GM18873 (cell line): ENCODE measurements around the gene CFAP65.

Experiments used
- ATAC-seq: cut with Tn5 transposase; IDR thresholded peaks from one replicate; pipeline ENCODE4 v1.9.1; 2021; ENCODE audit warnings: mild to moderate bottlenecking, moderate library complexity, moderate number of reproducible peaks; ENCODE audit not compliant: unreplicated experiment, low FRiP score

The CFAP65 gene

DNA sequence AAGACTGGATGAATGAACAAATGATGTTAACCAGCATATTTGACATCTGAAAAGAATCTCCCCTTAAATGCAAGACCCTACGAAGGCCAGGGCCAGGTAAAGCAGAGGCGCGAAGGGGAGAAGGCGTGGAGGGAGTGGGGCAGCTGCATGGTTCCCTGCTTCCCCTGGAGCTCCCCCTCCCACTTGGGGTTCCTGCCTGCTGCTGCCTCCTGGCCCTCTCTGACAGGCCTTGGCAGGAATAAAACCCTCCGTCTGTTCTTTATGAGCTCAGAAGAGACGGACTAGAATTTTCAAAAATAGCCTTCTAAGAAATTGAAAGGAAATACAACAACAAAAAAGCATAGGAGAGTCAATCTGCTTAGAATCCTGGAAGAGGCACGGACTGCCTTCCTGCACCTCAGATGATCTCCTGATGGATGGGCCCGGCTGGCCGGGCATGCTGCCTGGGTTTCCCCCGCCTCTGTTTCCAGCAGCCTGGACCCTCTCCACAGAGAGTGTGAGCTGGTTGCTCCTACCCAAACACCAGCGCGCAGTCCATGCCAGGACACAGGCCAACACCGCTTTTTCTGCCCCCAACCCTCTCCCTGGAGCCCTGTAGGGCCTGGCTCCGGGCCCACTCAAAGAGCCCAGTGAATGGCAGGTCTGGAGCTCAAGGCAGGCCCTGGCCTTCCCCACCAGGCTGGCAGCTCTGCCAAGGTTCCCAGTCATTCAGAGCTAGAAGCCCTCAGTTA, 23.9 kb downstream of the CFAP65 start:
- no peak for ATAC-seq

DNA sequence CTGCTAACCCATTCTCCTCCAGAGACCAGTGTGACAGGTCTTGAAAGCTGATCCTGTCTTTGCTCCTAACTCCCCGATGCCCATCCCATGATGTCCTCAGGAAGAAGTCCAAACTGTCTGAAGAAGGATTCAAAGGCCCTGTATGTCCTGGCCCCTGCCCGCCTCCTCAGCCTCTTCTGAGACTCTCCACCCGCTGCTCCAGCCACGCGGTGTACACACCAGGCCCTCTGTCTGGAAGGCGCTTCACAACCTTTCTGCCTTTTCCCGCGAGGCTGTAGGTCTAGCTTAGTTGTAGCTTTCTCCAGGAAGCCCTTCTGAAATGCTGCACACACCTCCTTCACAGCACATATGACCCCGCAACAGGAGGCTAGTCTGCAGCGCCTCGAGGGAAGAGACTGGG, 24.6 kb downstream of the CFAP65 start:
- ATAC-seq, result no peak

DNA sequence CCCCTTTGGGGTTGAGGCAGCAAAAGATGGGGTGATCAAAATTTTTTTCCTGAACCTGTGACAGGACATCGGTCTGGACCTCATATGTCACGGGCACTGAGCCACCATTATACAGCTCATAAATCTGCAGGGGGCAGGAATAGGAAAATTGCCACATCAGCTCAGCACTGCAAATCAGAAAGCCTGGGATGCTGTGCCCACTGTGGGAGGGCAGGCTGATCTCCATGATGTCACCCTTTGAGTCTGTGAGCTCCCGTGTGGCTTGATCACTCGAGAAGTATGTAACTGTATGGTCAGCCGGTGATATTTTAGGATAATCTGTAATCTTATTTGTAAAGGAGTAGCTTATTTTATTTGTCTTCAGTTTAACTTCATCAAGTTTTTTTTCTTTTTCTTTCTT, 30.4 kb downstream of the CFAP65 start:
- no peak for ATAC-seq

DNA sequence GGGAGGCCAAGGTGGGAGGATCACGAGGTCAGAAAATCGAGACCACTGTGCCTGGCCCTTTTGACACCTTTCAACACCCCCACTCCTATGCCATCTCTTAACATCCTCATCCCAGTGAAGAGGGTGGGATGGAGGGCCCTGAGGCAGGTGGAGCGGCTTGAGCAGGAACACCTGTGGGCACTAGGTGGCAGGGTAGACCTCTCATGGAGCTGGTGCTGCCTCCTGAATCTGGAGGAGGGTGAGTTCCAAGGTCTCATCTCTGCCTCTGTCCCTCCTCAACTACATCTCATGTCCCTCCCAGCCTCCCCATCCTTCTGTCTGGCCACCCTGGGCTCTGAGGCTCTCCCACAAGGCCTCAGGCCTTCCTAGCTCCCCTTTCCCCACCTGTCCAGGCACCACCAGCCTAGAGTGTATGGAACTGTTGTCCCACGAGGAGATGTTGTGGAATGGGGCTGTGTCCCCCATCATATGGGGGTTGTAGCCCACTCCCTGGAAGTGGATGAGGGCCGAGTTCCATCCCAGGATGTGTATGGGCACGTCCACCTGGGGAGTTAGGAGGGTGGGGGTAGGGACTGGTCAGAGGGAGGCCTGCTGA, 31.1 kb downstream of the CFAP65 start:
- no peak for ATAC-seq

DNA sequence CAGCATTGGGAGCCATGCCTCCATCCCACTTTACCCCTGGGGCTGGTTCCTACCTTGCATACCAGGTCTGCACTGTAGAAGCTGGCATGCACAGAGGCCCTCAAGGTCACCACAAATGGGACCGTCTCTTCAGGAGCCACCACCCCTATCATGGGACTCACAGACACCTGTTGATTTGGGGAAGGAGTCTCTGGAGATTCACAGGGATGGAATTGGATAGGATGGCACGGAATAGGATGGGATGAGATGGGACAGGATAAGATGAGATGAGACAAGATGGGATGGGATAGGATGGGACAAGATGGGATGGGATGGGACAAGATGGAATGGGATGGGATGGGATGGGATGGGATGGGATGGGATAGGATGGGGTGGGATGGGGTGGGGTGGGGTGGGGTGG, 32.0 kb downstream of the CFAP65 start:
- no peak for ATAC-seq

DNA sequence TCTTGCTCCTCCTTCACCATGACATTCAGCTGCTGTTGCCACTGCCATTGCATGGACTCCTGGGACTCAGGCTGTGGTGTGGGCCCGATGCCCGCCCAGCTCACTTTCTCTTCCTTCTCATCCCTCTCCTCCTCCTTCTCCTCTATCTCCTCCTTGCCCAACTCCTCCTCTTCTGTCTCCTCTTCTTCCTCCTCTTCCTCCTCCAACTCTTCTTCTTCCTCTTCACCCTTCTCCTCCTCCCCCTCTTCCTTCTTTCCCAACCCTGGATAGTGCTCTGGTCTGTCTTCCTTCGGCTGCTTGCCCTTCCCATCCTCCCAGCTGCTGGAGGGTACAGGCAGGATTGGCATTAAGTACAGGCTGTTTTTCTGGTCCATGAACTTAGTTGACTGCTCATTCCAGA, 37.3 kb downstream of the CFAP65 start:
- ATAC-seq, result no peak

DNA sequence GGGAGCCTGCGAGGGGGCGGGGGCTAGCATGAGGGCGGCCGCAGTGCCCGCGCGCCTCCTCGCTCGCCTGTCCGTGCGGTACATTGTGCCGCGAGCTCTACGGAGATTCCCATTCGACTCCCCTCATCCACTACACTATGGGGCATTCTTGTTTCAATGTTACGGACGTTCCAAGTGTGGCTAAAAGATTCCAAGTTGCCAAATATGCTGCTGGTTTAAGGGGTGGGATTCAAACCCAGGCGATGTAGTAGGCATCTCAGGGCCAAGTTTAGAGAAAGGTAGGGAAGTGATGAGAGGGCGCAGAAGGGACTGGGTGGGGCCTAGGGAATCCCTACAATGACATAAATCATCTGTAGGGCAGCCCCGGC, 38.1 kb downstream of the CFAP65 start:
- ATAC-seq, result no peak

DNA sequence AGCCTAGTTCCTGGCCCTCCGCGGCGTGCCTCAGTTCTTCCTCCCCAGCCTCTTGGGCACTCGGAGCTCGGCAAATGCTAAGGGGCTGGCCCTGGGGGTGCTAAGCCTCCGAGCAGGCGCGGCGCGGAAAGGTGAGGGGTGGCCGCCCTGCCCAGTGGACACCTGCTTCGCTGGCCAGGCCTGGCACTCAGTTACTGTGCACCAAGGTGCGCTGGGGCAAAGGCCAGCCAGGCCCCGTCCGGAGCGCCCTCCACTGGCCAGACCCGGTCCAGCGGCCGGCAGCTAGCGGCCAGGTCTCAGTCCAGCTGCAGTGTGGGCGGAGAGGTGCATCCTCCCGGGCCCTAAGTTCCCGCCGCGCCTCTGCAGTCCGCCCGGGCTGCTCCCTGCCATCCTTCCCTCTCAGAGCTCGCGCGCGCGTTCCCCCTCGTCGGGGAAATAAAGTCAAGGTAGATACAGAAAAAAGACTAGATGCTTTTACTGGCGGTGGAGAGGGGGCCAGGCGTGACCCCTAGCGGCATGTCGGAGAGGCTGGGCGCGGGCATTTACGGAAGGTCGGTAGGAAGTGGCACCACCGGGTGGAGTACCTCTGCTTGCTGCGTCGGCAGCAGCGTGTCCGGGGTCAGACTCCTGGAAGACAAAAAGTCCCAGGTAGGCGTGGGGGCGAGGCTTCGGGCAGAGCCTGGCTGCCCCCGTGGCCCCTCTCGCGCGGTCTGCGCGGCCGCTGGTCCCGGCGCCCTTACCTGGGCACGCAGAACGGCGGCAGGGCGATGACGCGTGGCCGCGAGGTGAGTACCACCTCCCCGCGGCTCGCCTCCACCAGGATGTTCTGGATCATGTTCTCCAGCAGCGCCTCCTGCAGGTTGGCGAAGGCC, 38.7 kb downstream of the CFAP65 start:
- ATAC-seq, result no peak

DNA sequence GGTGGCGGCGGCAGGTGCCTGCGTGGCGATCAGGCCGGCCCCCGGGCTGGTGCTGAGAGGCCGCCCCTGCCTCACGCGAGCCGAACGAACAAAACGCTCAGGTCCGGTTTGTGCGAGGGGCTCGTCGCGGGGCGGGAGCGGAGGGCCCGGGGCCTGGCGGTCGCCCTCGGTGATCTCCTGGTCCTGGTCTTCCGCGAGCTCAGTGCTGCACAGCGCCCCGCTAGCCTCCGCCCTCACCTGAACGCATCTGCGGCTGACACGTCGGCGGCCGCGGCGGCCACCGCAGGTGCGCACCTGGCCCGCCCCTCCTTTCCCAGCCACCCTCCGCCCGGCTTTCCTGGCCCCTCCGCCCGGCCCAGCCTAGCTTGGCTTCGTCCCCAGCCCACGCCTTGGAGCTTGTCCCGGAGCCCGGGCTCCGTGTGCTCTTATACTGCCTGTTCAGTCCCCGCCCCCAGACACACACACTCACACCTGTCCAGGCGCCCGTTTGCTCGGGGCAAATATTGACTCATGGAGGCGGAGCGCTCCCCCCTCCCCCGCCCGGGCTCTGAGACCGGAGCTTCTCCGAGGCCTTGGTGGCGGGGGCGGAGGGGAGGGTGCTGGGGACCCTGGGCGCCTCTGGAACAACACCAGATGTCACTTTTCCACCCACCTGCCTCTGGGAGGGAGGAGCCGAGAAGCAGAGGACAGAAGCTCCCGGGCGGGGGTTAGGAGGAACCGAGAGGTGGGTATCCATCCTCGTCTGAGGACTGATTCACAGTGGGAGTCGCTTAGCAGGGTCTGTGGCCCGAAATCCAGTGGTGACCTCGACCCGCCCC, 39.5 kb downstream of the CFAP65 start:
- ATAC-seq, result no peak

DNA sequence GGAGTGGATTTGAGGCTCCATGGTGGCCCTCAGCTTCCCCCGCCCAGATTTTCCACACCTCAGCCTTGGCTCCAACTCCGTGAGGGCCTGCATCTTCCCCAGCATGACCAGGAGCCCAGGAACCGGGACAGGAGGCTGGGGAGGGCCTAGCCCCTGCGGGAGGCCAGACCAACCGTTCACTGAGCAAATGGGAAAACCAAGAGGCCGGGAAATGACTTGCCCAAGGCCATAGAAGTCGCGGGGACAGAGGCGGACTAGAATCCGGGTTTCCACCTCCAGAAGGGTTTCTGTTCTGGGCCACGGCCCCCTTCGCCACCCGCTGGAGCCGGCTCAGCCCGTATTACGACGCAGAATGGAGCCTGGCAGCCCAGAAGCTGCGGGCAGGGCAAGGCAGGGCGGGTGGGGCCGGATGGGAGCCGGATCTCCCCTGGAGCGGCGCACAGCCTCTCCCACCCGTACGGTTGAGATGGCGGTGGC, 40.2 kb downstream of the CFAP65 start:
- no peak for ATAC-seq

DNA sequence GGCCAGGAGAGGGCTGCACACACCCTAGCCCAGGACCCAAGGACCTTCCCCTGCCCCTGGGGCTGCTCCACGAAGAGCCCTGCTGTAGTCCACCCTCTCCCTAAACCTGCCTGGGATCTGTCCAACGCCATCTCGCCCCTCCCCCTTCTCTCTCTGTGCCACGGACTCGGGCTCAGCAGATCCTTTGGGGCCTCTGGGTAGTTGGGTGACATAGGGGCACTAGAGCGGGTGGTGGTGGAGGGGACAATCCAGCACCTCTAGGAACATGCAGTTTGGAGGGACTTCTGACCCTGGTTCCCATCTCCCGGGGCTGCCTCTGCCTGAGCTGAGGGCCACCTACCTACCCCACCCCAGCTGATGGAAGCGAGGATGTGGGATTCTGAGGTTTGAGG, 40.8 kb downstream of the CFAP65 start:
- no peak for ATAC-seq

DNA sequence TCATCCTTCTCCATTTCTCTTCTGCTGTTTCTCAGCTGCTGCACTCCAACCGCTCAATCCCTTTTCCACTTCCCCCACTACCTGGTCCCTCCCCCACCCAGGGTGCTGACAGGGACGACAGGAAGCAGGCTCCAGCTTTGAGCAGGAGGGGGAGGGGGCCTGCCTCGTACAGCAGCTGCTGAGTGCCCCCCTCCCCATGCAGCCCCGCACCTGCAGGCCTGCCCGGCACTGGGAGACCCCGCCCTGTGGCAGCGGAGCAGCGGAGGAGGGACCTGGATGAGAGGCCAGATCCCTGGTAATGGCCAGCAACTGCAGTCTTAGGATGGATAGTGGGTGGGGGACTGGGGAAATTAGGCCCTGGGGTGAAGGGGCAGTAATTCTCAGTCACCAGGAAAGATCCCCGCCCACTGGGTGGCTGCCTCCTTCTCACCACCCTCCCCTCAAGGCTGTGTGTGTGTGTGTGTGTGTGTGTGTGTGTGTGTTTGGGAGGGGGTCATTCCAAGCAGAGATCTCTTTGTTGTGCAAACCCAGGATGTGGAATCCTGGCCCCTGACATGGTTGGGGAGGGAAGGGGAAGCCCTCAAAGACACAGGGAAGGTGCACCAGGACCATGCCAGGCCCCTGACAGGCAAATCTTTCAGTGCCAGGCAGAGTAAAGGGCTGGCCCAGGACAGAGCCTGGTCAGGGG, 41.3 kb downstream of the CFAP65 start:
- no peak for ATAC-seq

DNA sequence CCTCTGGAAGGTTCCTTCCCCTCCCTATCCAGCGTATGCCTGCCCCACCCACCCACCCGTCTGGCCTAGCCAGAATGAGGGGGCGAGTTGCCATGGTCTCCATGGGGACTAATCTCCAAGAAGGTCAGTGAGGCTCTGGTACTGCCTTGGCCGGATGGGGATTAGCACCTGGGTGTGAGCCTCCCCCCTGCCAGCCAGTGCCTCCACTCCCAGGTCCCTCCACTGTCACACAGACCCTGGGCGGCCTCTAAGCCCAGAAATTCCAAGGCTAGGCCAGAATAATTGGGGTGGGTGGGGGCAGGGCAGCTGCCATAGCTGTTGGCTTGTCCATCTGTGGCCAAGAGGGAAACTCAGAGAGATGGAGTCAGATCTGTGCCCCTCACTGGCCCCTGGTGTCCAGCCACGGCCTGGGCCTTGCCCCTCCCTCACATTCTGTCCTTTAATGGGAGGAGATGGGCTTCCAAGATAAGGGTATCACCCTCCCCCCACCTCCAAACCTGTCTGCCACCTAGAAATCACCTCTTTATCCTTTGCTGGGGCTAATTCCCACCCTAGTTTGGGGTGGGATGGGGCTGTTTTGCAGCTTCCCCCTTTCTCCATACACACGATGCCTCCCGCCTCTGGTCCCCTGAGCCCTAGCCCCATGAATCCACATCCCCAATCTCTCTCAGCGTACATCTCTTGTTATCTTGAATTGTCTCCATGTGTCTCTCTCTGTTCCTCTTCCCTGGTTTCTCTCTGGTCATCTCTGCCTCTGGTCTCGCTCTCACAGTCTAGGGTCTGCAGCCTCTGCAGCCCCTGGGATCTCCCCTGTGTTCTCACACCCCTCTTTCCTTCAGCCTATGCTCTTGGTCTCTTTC, 42.1 kb downstream of the CFAP65 start:
- no peak for ATAC-seq

DNA sequence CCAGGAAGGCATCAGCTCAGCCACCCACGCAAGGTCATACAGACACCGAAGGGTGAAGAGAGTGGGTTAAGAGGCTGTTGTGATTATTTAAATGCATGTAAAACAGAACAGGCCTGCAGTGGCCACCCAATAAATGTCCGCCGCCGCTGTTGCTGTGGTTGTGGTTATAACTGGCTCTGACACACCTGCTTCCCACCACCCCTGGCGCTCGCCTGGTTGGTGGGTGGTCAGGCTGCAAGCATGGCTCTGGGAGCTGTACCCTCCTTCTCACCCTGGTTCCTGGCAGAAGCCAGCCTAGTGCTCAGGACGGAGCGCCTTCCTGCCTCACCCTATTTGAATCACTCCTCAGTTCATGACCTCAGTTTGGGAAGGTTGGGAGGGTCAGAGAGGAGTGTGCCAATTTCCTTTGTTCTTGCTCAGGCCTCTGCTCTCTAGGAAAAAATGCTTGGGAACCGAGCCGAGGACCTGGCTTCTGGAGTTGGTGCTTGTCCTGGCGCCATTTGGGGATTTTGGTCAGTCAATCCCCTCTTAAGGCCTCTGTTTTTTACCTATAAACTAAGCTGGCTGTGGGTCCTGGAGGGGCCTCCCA, 42.8 kb downstream of the CFAP65 start:
- no peak for ATAC-seq

DNA sequence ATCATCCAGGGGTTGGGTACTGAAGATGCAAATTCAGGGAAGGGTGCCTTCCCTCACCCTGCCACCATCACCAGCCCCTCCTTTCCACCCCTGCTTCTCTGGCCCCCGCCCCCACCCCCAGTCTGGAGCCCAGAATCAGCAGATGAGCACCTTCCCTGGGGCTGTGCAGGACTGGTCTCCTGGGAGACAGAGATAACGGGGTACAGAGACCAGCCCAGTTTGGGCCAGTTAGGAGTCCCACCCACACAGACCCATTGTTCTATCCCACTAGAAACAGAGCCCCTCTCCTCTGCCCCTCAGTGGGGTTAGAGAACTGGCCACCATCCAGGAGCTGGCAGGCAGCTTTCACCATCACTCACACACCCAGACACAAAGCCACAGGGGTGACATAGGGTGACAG, 43.6 kb downstream of the CFAP65 start:
- no peak for ATAC-seq

DNA sequence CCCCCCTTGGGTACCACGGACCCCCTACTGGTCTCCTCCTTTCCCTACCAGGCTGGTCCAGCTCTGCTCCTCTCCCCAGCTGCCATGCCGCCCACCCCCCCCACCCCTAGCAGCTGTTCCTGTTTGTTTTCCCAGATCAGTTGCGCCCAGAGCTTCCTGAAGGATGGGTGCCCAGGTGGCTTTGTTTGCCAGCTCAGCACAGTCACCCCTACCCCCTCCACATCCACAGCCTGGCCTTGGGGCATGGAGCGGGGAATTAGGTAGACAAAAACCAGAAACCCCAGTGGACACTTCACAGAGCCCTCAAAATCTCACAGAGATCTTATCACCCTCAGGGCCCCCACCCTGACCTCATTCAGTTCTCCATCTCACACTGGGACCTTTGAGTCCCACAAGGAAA, 44.4 kb downstream of the CFAP65 start:
- no peak for ATAC-seq

DNA sequence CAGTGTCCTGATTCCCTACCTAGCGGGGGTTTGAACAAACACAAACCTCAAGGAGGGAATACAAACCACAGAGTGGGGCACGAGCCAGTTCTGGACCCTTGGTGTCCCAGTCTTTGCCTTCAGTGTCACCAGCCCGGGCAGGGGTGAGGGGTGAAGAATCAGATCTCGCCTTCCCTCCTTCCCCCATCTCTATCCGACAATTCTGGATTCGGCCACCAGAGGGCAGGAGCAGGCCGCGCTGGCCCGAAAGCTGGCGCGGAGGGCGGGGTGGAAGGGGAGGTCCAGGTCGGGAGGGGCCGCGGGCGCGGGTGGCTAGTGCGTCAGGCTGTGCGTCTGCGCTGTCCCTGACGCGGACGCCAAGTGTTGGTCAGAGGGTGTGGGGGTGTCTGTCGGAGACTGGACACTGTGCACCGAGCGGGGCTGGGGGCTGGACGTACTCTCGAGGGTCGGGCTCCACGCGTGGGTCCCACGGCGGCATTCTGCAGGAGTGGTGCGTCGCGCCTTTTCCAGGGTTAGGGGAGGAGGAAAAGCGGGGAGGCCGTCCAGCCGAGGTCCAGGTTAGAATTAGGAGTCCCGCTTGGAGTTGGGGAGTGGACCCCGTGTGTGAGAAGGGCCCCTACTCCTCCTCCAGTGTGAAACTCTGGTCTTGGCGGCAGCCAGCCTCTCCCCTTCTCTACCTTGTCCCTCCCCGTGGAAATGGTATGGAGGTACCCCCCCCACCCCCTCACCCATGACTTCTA, 45.2 kb downstream of the CFAP65 start:
- ATAC-seq, result no peak

DNA sequence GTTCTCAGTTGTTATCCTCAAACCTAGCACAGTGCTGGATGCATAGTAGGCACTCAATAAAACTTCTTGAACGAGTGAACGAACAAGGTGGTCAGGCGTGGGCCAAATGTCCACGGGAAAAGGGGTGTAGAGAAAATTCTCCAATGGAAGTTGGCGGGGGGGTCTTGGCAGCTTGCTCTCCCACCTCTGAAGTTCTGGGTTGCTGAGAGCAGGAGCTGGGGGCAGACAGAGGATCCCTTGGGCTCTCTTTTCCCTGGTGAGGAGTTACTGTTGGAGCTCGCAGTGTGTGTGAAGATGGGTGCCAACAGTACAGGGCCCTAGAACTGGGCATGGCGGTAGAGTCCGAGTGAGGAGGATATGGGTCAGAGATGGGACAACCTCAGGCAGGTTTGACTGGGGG, 45.8 kb downstream of the CFAP65 start:
- no peak for ATAC-seq
